Lung (tissue), 12 donors: ENCODE measurements around the gene MYO5C. TPM values are rescaled to one million over a fixed set of nuclear protein-coding genes. Genes with fewer than 3 reads are reported as not detected.
A peak's percentile ranks its signal among the peaks of the same experiment; 100 is the strongest.

ENCODE experiments used
- ATAC-seq: fragments of 200-7000 bp; cut with Tn5 transposase; one replicate; pipeline ENCODE4 v1.9.1; 2020; ENCODE audit warnings: moderate number of reproducible peaks; ENCODE audit not compliant: insufficient read depth, low FRiP score
- DNase-seq, 3 donors: peaks; one replicate each; pipeline ENCODE4 v3.0.0-alpha.2; 2013 to 2017
- H3K27ac ChIP-seq, 2 donors: one replicate each; pipeline ENCODE4 v1.5.1; 2013; ENCODE audit warnings: mild to moderate bottlenecking in 2 of 2, moderate library complexity in 2 of 2, control low read depth in 1 of 2, inconsistent platforms in 1 of 2, low read depth in 1 of 2, low read length in 1 of 2
- H3K27me3 ChIP-seq, 3 donors: one replicate each; pipeline ENCODE4 v1.5.1; 2013; ENCODE audit warnings: low read length in 2 of 3; ENCODE audit not compliant: control insufficient read depth in 3 of 3, insufficient read depth in 3 of 3
- H3K36me3 ChIP-seq, 4 donors: one replicate each; pipeline ENCODE4 v1.5.1; 2013; ENCODE audit warnings: low read length in 4 of 4, mild to moderate bottlenecking in 1 of 4, moderate library complexity in 1 of 4; ENCODE audit not compliant: control insufficient read depth in 4 of 4, insufficient read depth in 4 of 4
- H3K4me1 ChIP-seq, 5 donors: one replicate each; pipeline ENCODE4 v1.5.1; 2013; ENCODE audit warnings: low read length in 5 of 5, mild to moderate bottlenecking in 2 of 5, moderate library complexity in 1 of 5; ENCODE audit not compliant: control insufficient read depth in 5 of 5, insufficient read depth in 5 of 5
- H3K4me3 ChIP-seq: one replicate; pipeline ENCODE4 v1.5.1; 2013; ENCODE audit warnings: mild to moderate bottlenecking, control low read depth, moderate library complexity
- H3K9ac ChIP-seq, 2 donors: one replicate each; pipeline ENCODE4 v1.5.1; 2013; ENCODE audit warnings: low read length in 2 of 2, control low read depth in 1 of 2; ENCODE audit not compliant: insufficient read depth in 1 of 2
- H3K9me3 ChIP-seq, 4 donors: one replicate each; pipeline ENCODE4 v1.5.1; 2013; ENCODE audit warnings: low read length in 3 of 4, mild to moderate bottlenecking in 1 of 4, moderate library complexity in 1 of 4; ENCODE audit not compliant: control insufficient read depth in 4 of 4, insufficient read depth in 3 of 4
- WGBS, 2 donors: extraction: QIAGEN DNeasy Blood & Tissue Kit; methylation state at CpG; one replicate each; pipeline ENCODE4 v1.1.7; 2013; 5-methylcytosine and 5-hydroxymethylcytosine counted together
- polyA plus RNA-seq, 2 donors: library from polyadenylated mRNA; stranded (reverse); fragments of 200-250 nt; gene quantifications; one replicate each; pipeline ENCODE4 v1.2.1, GENCODE V29; 2013
- total RNA-seq, 2 donors: library from RNA; depleted of rRNA in 1 of 2; stranded (reverse); fragments of >200 nt in 1 of 2; gene quantifications; one replicate each; pipeline ENCODE4 v1.2.1, GENCODE V29; 2014 to 2021
- TF ChIP-seq, protein P1 (sequence below): IDR thresholded peaks from 2 replicates; pipeline ENCODE4 v1.5.1; 2012; ENCODE audit warnings: mild to moderate bottlenecking; ENCODE audit errors: control extremely low read depth, extremely low read depth
- donor health status: control.
- donor health status: control.
- donor health status: Bipolar disorder and iron deficiency.
- donor health status: healthy.
- donor health status: DM: yes; HTN: yes; CAD: no.

MYO5C gene
- total and polyA plus RNA-seq, 4 donors, result 11.1 to 70.1 (median 40.0) TPM

DNA sequence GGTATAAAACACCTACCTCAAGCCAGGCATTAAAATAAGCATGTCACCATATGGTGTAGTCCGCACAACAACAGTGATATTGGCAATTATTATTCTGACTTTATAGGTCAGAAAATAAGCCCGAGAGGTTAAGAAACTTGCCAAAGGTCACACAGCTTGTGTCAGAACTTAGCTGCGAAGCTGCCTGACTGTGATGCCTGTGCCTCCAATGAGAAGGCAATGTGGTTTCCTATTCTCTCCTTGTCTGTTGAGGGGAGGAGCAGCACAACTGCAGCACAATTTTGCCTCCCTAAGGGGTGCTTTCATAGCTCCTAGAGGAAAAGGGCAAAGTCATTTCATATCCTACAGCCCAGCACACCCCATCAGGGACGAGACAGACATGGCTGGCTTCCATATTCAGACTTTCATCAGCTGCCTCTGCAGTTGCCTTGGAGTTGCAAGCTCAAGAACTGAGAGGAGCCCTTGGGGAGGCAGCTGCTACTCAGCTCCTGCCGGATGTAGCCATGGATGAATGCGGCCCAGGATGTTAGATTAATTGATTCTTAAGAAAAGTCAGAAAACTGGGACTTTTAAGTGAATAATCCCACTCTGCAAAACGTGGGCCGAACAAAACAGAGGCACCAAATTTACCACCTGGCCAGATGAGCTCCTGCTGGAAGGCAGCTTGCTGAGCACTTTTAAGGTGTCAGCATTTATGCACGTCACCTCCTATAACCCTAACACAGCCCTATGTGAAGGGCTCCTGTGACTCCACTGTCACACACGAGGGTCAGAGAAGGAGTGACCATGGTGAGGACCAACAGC lies 38.5 kb downstream of the MYO5C start:
- Histone ChIP-seq H3K9ac (no peak overlapping the region), H3K36me3 (no peaks in the 10 kb centered on the region), H3K4me3 (no peak overlapping the region), H3K27ac (peak overlapping the region in 1 of 2 donors; percentile 35), H3K9me3 (no peaks in the 10 kb centered on the region), H3K27me3 (no peaks in the 10 kb centered on the region), H3K4me1 (peaks cover 0 to 23% (median 1%) of the 10 kb centered on the region in 5 donors)
- peak in 1 of 3 donors; percentile 25 for DNase-seq
- WGBS, 2 donors, result 81 to 83% methylated on average over 10 of the region's 10 CpGs
- TF ChIP-seq, protein P1, sequence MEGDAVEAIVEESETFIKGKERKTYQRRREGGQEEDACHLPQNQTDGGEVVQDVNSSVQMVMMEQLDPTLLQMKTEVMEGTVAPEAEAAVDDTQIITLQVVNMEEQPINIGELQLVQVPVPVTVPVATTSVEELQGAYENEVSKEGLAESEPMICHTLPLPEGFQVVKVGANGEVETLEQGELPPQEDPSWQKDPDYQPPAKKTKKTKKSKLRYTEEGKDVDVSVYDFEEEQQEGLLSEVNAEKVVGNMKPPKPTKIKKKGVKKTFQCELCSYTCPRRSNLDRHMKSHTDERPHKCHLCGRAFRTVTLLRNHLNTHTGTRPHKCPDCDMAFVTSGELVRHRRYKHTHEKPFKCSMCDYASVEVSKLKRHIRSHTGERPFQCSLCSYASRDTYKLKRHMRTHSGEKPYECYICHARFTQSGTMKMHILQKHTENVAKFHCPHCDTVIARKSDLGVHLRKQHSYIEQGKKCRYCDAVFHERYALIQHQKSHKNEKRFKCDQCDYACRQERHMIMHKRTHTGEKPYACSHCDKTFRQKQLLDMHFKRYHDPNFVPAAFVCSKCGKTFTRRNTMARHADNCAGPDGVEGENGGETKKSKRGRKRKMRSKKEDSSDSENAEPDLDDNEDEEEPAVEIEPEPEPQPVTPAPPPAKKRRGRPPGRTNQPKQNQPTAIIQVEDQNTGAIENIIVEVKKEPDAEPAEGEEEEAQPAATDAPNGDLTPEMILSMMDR, result no peak
- no peak for ATAC-seq

DNA sequence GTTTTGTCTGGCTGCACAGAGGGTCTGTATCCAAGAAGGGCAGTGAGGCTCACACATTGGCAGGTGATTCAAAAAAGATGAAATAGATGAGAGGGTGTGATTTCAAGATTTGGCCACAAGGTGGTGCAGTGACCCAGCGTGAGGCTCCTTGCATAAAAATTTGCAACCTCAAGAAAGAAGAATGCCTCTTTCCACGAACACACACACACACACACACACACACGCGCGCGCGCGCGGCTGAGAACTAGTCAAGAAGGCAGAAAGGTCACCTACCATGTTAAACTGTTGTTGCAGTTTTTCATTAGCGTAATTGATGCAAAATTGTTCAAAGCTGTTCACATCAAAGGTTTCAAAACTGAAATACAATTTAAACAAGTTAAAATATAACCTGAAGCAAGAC lies 39.2 kb downstream of the MYO5C start:
- TF ChIP-seq, protein P1, result peak; percentile 88
- Histone ChIP-seq H3K27me3 (no peaks in the 10 kb centered on the region), H3K27ac (no peak overlapping the region), H3K9ac (no peak overlapping the region), H3K4me1 (peaks cover 0 to 18% (median 0%) of the 10 kb centered on the region in 5 donors), H3K4me3 (no peak overlapping the region), H3K36me3 (no peaks in the 10 kb centered on the region), H3K9me3 (no peaks in the 10 kb centered on the region)
- 6 to 8% methylated on average over 10 of the region's 10 CpGs for WGBS, 2 donors
- DNase-seq (peak; percentile 82 to 86 (median 83)), ATAC-seq (peak; percentile 66)

DNA sequence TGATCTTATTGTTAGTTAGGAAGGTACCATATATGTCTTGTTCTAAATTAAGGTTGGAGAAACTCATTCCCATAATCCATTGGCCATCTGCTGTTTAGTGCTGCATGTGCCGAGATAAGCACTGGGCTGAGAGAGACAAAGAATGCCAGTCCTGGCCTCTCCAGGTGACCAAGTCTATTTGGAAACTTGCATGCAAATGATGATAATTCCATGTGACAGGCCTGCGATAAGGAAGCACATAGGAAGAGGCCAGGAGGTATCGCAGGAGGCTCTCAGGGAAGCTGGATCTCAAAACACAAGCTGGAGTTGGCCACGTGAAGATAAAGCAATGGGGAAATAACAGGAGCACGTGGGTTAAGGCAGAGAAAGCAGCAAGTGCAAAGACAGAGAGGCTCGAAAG lies 39.7 kb downstream of the MYO5C start:
- WGBS, 2 donors, result 64 to 77% methylated on average over 6 of the region's 6 CpGs
- Histone ChIP-seq H3K36me3 (no peaks in the 10 kb centered on the region), H3K27ac (no peak overlapping the region), H3K9ac (no peak overlapping the region), H3K27me3 (no peaks in the 10 kb centered on the region), H3K4me1 (peaks cover 0 to 16% (median 0%) of the 10 kb centered on the region in 5 donors), H3K9me3 (no peaks in the 10 kb centered on the region), H3K4me3 (no peak overlapping the region)
- DNase-seq (no peak), ATAC-seq (no peak)
- TF ChIP-seq, protein P1, result no peak
